K562 (cell line): ENCODE data around the gene ARHGEF12. TPM values are rescaled to one million over a fixed set of nuclear protein-coding genes. Genes with fewer than 3 reads are reported as not detected.

Experiments used
- ATAC-seq: fragments of 200-7000 bp; cut with Tn5 transposase; 3 replicates; pipeline ENCODE4 v1.9.1; 2020; ENCODE audit warnings: moderate library complexity
- BruUV-seq: library from RNA; stranded (reverse); fragments of 400-500 nt; replicated peaks from 2 replicates; lab custom pipeline; 2021; lab: Mats Ljungman, UMichigan
- CTCF ChIA-PET: fragments of 300-600 bp; formaldehyde crosslinking; extraction: SDS; loops from one replicate; lab custom pipeline; 2021; ENCODE audit warnings: low intra/inter-chr PET ratio; lab: Yijun Ruan, JAX
- POLR2A ChIA-PET: fragments of 300-600, 350-650 bp; sonication (Branson Sonifier 250); formaldehyde crosslinking; extraction: SDS; loops from one replicate; lab custom pipeline; 2021; ENCODE audit warnings: antibody characterized with exemption, inconsistent platforms; lab: Yijun Ruan, JAX
- DNase-seq, 4 experiments: peaks; one replicate each; pipeline versions ENCODE4 v3.0.0 to v3.0.0-alpha.2; 2011 to 2018; ENCODE audit warnings: low spot score in 3 of 4, mixed read lengths in 3 of 4; ENCODE audit errors: extremely low read depth in 1 of 4
- FAIRE-seq: peaks from 2 replicates; lab custom pipeline; 2011; peaks lifted over from hg19 to GRCh38; lab: Jason Lieb, UNC
- H2AFZ ChIP-seq: 2 replicates; pipeline ENCODE4 v1.6.0; 2011; ENCODE audit warnings: low read depth, low read length, control low read depth, inconsistent platforms
- H3K27ac ChIP-seq: fragments of 200-600 bp; 3 replicates; pipeline ENCODE4 v1.8.0; 2011; ENCODE audit warnings: low read depth, mild to moderate bottlenecking, control low read depth, inconsistent platforms, low read length, moderate library complexity, mixed read lengths; ENCODE audit errors: extremely low read depth
- H3K27me3 ChIP-seq, 2 experiments: fragments of 300-600 bp in 1 of 2; 2 replicates in 1 of 2; 3 replicates in 1 of 2; pipeline versions ENCODE4 v1.6.0 to v1.8.0; 2011; ENCODE audit warnings: inconsistent platforms in 2 of 2, low read length in 2 of 2, mild to moderate bottlenecking in 1 of 2, mixed read lengths in 1 of 2, moderate library complexity in 1 of 2; ENCODE audit not compliant: control insufficient read depth in 2 of 2, insufficient read depth in 2 of 2
- H3K36me3 ChIP-seq: fragments of 300-600 bp; 3 replicates; pipeline ENCODE4 v1.8.0; 2011; ENCODE audit warnings: mild to moderate bottlenecking, low read length, inconsistent platforms; ENCODE audit not compliant: control insufficient read depth, insufficient read depth
- H3K4me1 ChIP-seq, 2 experiments: fragments of 200-600 bp in 1 of 2; replicated peaks in 1 of 2; 2 replicates in 1 of 2; 3 replicates in 1 of 2; pipeline versions ENCODE4 v1.5.1 to v1.8.0; 2011; ENCODE audit warnings: inconsistent platforms in 2 of 2, low read length in 2 of 2, mild to moderate bottlenecking in 1 of 2, mixed read lengths in 1 of 2, moderate library complexity in 1 of 2; ENCODE audit not compliant: control insufficient read depth in 2 of 2, insufficient read depth in 2 of 2
- H3K4me2 ChIP-seq: 2 replicates; pipeline ENCODE4 v1.6.1; 2011; ENCODE audit warnings: low read length, control low read depth, inconsistent platforms, mixed read lengths; ENCODE audit not compliant: insufficient read depth
- H3K4me3 ChIP-seq: fragments of 200-600 bp; sonication (generic), shearing (Covaris generic); 2 replicates; pipeline ENCODE4 v1.5.1; 2016; ENCODE audit warnings: control low read depth, inconsistent platforms
- H3K79me2 ChIP-seq: fragments of 200-600 bp; 3 replicates; pipeline ENCODE4 v1.8.0; 2011; ENCODE audit warnings: low read length, inconsistent platforms; ENCODE audit not compliant: control insufficient read depth, insufficient read depth
- H3K9ac ChIP-seq, 2 experiments: 2 replicates each; pipeline versions ENCODE4 v1.6.0 to v1.6.1; 2011; ENCODE audit warnings: low read depth in 2 of 2, low read length in 2 of 2, control low read depth in 1 of 2, inconsistent platforms in 1 of 2, mild to moderate bottlenecking in 1 of 2, mixed read lengths in 1 of 2; ENCODE audit not compliant: insufficient read depth in 1 of 2
- H3K9me1 ChIP-seq: one replicate; pipeline ENCODE4 v1.6.0; 2011; ENCODE audit warnings: inconsistent platforms, mild to moderate bottlenecking, low read length, moderate library complexity; ENCODE audit not compliant: control insufficient read depth, insufficient read depth
- H3K9me3 ChIP-seq: replicated peaks from 2 replicates; pipeline ENCODE4 v1.5.1; 2011; ENCODE audit warnings: low read depth, low read length, inconsistent platforms; ENCODE audit not compliant: control insufficient read depth, insufficient read depth
- H4K20me1 ChIP-seq: replicated peaks from 2 replicates; pipeline ENCODE4 v1.6.1; 2011; ENCODE audit warnings: low read length, inconsistent platforms, mixed read lengths; ENCODE audit not compliant: control insufficient read depth, insufficient read depth
- C11orf30 ChIP-seq: fragments of 450-650 bp; IDR thresholded peaks from 2 replicates; pipeline ENCODE4 v1.6.1; 2016; ENCODE audit warnings: low read depth, mild to moderate bottlenecking
- CHD1 ChIP-seq: fragments of 200-600 bp; sonication (generic); IDR thresholded peaks from one replicate; pipeline ENCODE4 v1.6.1; 2012; ENCODE audit warnings: mild to moderate bottlenecking, moderate library complexity, low read length, inconsistent platforms
- RBM14 ChIP-seq: fragments of 200-400 bp; formaldehyde crosslinking; IDR thresholded peaks from 2 replicates; pipeline ENCODE4 v1.6.1; 2018; ENCODE audit warnings: low read depth, mild to moderate bottlenecking, low read length, moderate library complexity, borderline replicate concordance; ENCODE audit not compliant: insufficient read depth
- TRIM28 ChIP-seq: fragments of 450-650 bp; IDR thresholded peaks from 2 replicates; pipeline ENCODE4 v1.6.1; 2017
- U2AF1 ChIP-seq: fragments of 200-400 bp; formaldehyde crosslinking; optimal IDR thresholded peaks from 2 replicates; pipeline ENCODE3; 2017; ENCODE audit warnings: mild to moderate bottlenecking, low read depth, low read length, moderate library complexity
- YBX1 ChIP-seq: fragments of 450-650 bp; IDR thresholded peaks from 2 replicates; pipeline ENCODE4 v1.7.1; 2016; ENCODE audit warnings: mild to moderate bottlenecking
- ZBTB40 ChIP-seq, 2 experiments: fragments of 450-650 bp in 1 of 2; sonication (generic) in 1 of 2; formaldehyde crosslinking in 1 of 2; IDR thresholded peaks; 2 replicates each; pipeline versions ENCODE4 v1.7.1 to v1.9.0; 2016 to 2022; ENCODE audit warnings: inconsistent platforms in 1 of 2, mild to moderate bottlenecking in 1 of 2, missing genetic modification reagents in 1 of 2
- ZKSCAN1 ChIP-seq: fragments of 150-350 bp; IDR thresholded peaks from 2 replicates; pipeline ENCODE4 v1.6.1; 2016; ENCODE audit warnings: low read depth, low read length
- WGBS: fragments of 100-300 bp; shearing (Covaris generic); methylation state at CpG from one replicate; pipeline ENCODE4 v1.1.6; 2016; ENCODE audit warnings: low coverage, mixed read lengths; ENCODE audit not compliant: insufficient coverage; ENCODE audit errors: missing lambda C conversion rate; 5-methylcytosine and 5-hydroxymethylcytosine counted together
- in situ Hi-C: fragments of 300-500 bp; cut with MboI; formaldehyde crosslinking; loops from 4 replicates; pipeline ENCODE4 v1.15.0; 2018; ENCODE audit warnings: inconsistent platforms, mixed read lengths
- intact Hi-C: fragments of 100-400 bp; cut with micrococcal nuclease; formaldehyde crosslinking; loops from 2 replicates; pipeline ENCODE4 v1.14.2; 2022
- polyA plus RNA-seq, 8 experiments: library from polyadenylated mRNA; depleted of rRNA in 4 of 8; stranded (reverse) in 5 of 8; unstranded in 3 of 8; fragments of >200 nt; fragmentation: Nextera tagmentation in 2 of 8; fragmentation: Illumina TruSeq in 1 of 8; extraction: Ambion mirVana in 2 of 8; extraction: Trizol in 1 of 8; gene quantifications; 2 replicates each; pipeline versions ENCODE4 v1.2.1 to v1.2.3, GENCODE V29; 2011 to 2014; ENCODE audit warnings: inconsistent platforms in 1 of 8, missing spikeins in 1 of 8
- total RNA-seq, 7 experiments: library from RNA; depleted of rRNA in 6 of 7; stranded (reverse); fragments of >200 nt in 6 of 7; fragmentation: Illumina TruSeq in 2 of 7; extraction: Trizol in 2 of 7; gene quantifications; 2 replicates each; pipeline versions ENCODE4 v1.2.1 to v1.2.3, GENCODE V29; 2011 to 2021; ENCODE audit warnings: low replicate concordance in 1 of 7

The ARHGEF12 gene
- total and polyA plus RNA-seq, 9 of the 15 experiments (the other 6 are each of a cell fraction or from before 2014, with no cell fraction given): 3.5 to 51.7 (median 29.5) TPM

DNA sequence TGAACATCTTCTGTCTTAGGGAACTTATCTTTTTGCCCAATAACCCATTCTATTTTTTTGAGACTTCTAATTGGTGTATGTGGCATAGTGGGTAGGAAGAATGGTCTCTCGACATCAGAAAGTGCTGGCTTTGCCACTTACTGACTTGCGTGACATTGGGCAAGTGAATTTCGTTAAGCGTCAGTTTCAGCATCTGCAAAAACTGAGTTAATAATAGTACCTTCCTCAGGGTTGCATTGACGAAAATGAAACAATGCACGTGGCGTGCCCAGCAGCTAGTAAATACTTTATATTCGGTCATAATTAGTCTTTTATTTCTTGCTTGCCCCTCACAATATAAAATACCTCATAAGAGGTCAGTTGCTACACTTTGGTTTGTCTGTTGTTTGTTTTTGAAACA is 162.9 kb downstream of the ARHGEF12 start:
- Histone ChIP-seq H3K27ac (no peak overlapping the region), H2AFZ (no peak overlapping the region), H4K20me1 (no peaks in the 10 kb centered on the region), H3K36me3 (no peaks in the 10 kb centered on the region), H3K9me1 (no peaks in the 10 kb centered on the region), H3K27me3 (peaks cover 4 to 19% of the 10 kb centered on the region in 2 experiments; a peak in 3 of 5 replicates), H3K9me3 (no peaks in the 10 kb centered on the region), H3K9ac (no peak overlapping the region), H3K4me1 (peaks cover 0 to 8% of the 10 kb centered on the region in 2 experiments; a peak in 2 of 5 replicates), H3K79me2 (no peaks in the 10 kb centered on the region), H3K4me2 (no peak overlapping the region), H3K4me3 (no peak overlapping the region)
- intact Hi-C loops: no loop called here
- DNase-seq (no peak), ATAC-seq (no peak), FAIRE-seq (no peak)
- 16% methylated on average over 8 of the region's 8 CpGs for WGBS
- ChIA-PET POLR2A (no interaction called here), CTCF (no interaction called here)
- TF ChIP-seq U2AF1 (no peak), ZKSCAN1 (no peak), RBM14 (no peak), YBX1 (no peak), C11orf30 (no peak)
- no TSS peak for BruUV-seq
- in situ Hi-C loops: no loop called here

DNA sequence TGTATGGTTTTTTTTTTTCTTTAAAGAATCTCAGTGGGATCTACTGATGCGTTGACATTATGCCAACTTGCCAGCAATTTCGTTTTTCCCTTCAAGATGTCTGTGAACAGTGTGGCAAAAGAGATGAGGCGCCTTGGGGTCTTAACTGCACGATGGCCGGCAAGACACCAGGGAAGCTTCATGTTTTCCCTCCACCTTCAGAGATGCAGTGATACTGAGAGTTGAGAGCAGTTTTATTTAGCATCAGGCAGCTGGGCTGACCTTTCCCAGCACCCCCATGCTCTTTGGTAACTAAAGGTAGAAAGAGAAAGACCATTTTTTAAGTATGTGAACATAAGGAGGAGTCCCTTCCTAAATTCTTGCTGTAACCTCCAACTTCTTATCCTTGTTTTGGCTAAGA is 163.6 kb downstream of the ARHGEF12 start:
- Histone ChIP-seq H3K4me2 (no peak overlapping the region), H3K4me1 (peaks cover 0 to 2% of the 10 kb centered on the region in 2 experiments; a peak in 2 of 5 replicates), H3K79me2 (no peaks in the 10 kb centered on the region), H3K27me3 (peaks cover 4 to 22% of the 10 kb centered on the region in 2 experiments; a peak in 4 of 5 replicates), H3K9me1 (no peaks in the 10 kb centered on the region), H3K9me3 (no peaks in the 10 kb centered on the region), H3K4me3 (no peak overlapping the region), H3K9ac (no peak overlapping the region), H3K36me3 (no peaks in the 10 kb centered on the region), H2AFZ (no peak overlapping the region), H4K20me1 (no peaks in the 10 kb centered on the region), H3K27ac (no peak overlapping the region)
- DNase-seq: no peak
- ChIA-PET POLR2A (no interaction called here), CTCF (no interaction called here)
- intact Hi-C loops (no loop called here), in situ Hi-C loops (loop anchor here (5.0 kb wide), 1 partner anchor 163 kb away; the partner anchor contains the start of gene ARHGEF12)
- no peak for FAIRE-seq
- BruUV-seq: no TSS peak
- no peak for ATAC-seq
- WGBS: 3% methylated on average over 5 of the region's 5 CpGs
- TF ChIP-seq ZBTB40 (IDR thresholded peaks at IDR 0.05) (no peak), ZBTB40 (CRISPR knock-in tag; IDR thresholded peaks at IDR 0.05) (no peak), CHD1 (no peak), TRIM28 (no peak)
